SK-N-SH treated with all-trans-retinoic acid at 6 μM for 48 hours (cell line): ENCODE measurements around the gene ERCC1.

Experiments
- ATAC-seq: fragments of 200-7000 bp; cut with Tn5 transposase; 3 replicates; pipeline ENCODE4 v1.9.1; 2020; ENCODE audit warnings: mild to moderate bottlenecking, moderate library complexity
- ARNTL ChIP-seq: fragments of 450-650 bp; formaldehyde crosslinking; IDR thresholded peaks from 2 replicates; pipeline ENCODE4 v1.5.0; 2020; ENCODE audit warnings: low read depth, mild to moderate bottlenecking, moderate library complexity, borderline replicate concordance
- BACH2 ChIP-seq: fragments of 250-450 bp; sonication (Bioruptor Pico); IDR thresholded peaks from 2 replicates; pipeline ENCODE4 v1.9.0; 2021; ENCODE audit warnings: mild to moderate bottlenecking, borderline replicate concordance
- CREB5 ChIP-seq: fragments of 250-450 bp; sonication (Bioruptor Pico); IDR thresholded peaks from 2 replicates; pipeline ENCODE4 v1.5.1; 2020; ENCODE audit warnings: low read depth, mild to moderate bottlenecking, moderate library complexity
- ESRRG ChIP-seq: fragments of 250-450 bp; sonication (Bioruptor Pico); IDR thresholded peaks from 2 replicates; pipeline ENCODE4 v1.6.1; 2021; ENCODE audit warnings: mild to moderate bottlenecking
- GLIS3 ChIP-seq: fragments of 250-450 bp; sonication (Bioruptor Pico); IDR thresholded peaks from 2 replicates; pipeline ENCODE4 v1.5.0; 2020; ENCODE audit warnings: mild to moderate bottlenecking, moderate library complexity
- ISL1 ChIP-seq: fragments of 250-450 bp; sonication (Bioruptor Pico); IDR thresholded peaks from 2 replicates; pipeline ENCODE4 v2.1.2; 2022; ENCODE audit warnings: mild to moderate bottlenecking, moderate library complexity
- OSR1 ChIP-seq: fragments of 250-450 bp; sonication (Bioruptor Pico); IDR thresholded peaks from 2 replicates; pipeline ENCODE4 v1.8.0; 2022; ENCODE audit warnings: moderate library complexity, mild to moderate bottlenecking, inconsistent platforms
- PATZ1 ChIP-seq: fragments of 250-450 bp; sonication (Bioruptor Pico); IDR thresholded peaks from 2 replicates; pipeline ENCODE4 v1.8.0; 2020; ENCODE audit warnings: mild to moderate bottlenecking, moderate library complexity, borderline replicate concordance
- PPARA ChIP-seq: fragments of 250-450 bp; sonication (Bioruptor Pico); IDR thresholded peaks from 2 replicates; pipeline ENCODE4 v1.5.0; 2020; ENCODE audit warnings: mild to moderate bottlenecking, borderline replicate concordance
- RARB ChIP-seq: fragments of 250-450 bp; sonication (Bioruptor Pico); IDR thresholded peaks from 2 replicates; pipeline ENCODE4 v1.8.0; 2021; ENCODE audit warnings: mild to moderate bottlenecking, moderate library complexity
- SNAI2 ChIP-seq: fragments of 250-450 bp; sonication (Bioruptor Pico); IDR thresholded peaks from 2 replicates; pipeline ENCODE4 v1.5.0; 2020; ENCODE audit warnings: mild to moderate bottlenecking, moderate library complexity
- TCF4 ChIP-seq: fragments of 250-450 bp; sonication (Bioruptor Pico); IDR thresholded peaks from 2 replicates; pipeline ENCODE4 v1.8.0; 2021; ENCODE audit warnings: mild to moderate bottlenecking, moderate library complexity, borderline replicate concordance
- TSHZ2 ChIP-seq: fragments of 250-450 bp; sonication (Bioruptor Pico); IDR thresholded peaks from 2 replicates; pipeline ENCODE4 v1.5.0; 2020; ENCODE audit warnings: mild to moderate bottlenecking, moderate library complexity
- ZC3H10 ChIP-seq: fragments of 250-450 bp; sonication (Bioruptor Pico); IDR thresholded peaks from 2 replicates; pipeline ENCODE4 v1.5.1; 2021; ENCODE audit warnings: mild to moderate bottlenecking, moderate library complexity
- ZFP3 ChIP-seq: fragments of 250-450 bp; sonication (Bioruptor Pico); IDR thresholded peaks from 2 replicates; pipeline ENCODE4 v1.5.0; 2020; ENCODE audit warnings: mild to moderate bottlenecking, moderate library complexity
- ZNF565 ChIP-seq: fragments of 450-650 bp; formaldehyde crosslinking; conservative IDR thresholded peaks from 2 replicates; pipeline ENCODE4 v1.5.0; 2020; ENCODE audit warnings: low read depth, mild to moderate bottlenecking, moderate library complexity
- ZNF70 ChIP-seq: fragments of 450-650 bp; formaldehyde crosslinking; IDR thresholded peaks from 2 replicates; pipeline ENCODE4 v1.5.0; 2020; ENCODE audit warnings: mild to moderate bottlenecking, moderate library complexity
- ZNF8 ChIP-seq: fragments of 450-650 bp; formaldehyde crosslinking; IDR thresholded peaks from 2 replicates; pipeline ENCODE4 v1.5.0; 2020; ENCODE audit warnings: mild to moderate bottlenecking, moderate library complexity
- TF ChIP-seq, protein P1 (sequence below): fragments of 250-450 bp; sonication (Bioruptor Pico); IDR thresholded peaks from 2 replicates; pipeline ENCODE4 v1.5.1; 2021; ENCODE audit warnings: mild to moderate bottlenecking, moderate library complexity

Gene ERCC1

GRCh38 chr19:45443462-45444317 is 20.0 kb upstream of the ERCC1 start:
- peak; percentile 74 for ATAC-seq
- TF ChIP-seq ZNF565 (CRISPR knock-in tag) (0 out of 2 replicates have a peak, but pooled peaks have one; percentile 34), TSHZ2 (CRISPR knock-in tag) (no peak), PATZ1 (CRISPR knock-in tag) (peak; percentile 96)

DNA sequence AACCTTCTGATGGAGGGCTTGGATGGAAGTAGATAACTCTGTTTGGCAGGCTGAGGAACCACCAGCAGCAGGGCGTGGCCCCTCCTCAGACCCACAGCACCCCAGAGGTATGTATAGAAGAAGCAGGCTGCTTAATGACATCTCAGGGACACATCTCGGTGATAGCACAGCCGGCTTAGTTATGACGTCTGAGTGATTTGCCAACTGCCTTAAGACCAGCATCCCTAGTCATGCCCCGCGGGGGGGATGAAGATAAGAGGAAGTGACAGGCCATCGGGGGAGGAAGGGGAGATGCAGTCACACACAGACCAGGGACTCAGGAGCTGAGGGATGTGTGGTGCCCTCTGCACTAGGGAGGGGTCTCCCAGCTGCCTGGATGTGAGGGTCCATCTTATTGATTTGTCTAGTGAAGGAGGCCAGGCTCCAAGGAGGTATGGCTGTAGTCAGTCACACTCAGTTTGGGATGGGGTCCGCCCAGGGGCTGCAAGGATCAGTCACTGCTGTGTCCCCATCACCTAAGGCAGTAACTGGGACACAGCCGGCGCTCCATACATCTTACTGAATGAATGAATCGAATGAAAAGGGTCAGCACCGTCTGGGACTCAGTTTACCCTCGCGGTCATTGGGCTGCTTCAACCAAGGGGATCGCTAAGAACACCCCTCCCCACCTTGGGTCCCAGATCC is 19.2 kb upstream of the ERCC1 start:
- ATAC-seq: peak; percentile 0; the same call in 2 of the 3 replicates
- no peak for TF ChIP-seq TSHZ2 (CRISPR knock-in tag)
- TF ChIP-seq, protein P1, sequence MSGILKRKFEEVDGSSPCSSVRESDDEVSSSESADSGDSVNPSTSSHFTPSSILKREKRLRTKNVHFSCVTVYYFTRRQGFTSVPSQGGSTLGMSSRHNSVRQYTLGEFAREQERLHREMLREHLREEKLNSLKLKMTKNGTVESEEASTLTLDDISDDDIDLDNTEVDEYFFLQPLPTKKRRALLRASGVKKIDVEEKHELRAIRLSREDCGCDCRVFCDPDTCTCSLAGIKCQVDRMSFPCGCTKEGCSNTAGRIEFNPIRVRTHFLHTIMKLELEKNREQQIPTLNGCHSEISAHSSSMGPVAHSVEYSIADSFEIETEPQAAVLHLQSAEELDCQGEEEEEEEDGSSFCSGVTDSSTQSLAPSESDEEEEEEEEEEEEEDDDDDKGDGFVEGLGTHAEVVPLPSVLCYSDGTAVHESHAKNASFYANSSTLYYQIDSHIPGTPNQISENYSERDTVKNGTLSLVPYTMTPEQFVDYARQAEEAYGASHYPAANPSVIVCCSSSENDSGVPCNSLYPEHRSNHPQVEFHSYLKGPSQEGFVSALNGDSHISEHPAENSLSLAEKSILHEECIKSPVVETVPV (CRISPR knock-in tag): no peak
- no peak for TF ChIP-seq CREB5 (CRISPR knock-in tag)
- no peak for TF ChIP-seq BACH2 (CRISPR knock-in tag)
- TF ChIP-seq OSR1 (CRISPR knock-in tag): no peak
- no peak for TF ChIP-seq ZNF8 (CRISPR knock-in tag)
- TF ChIP-seq ISL1: no peak
- no peak for TF ChIP-seq GLIS3 (CRISPR knock-in tag)
- no peak for TF ChIP-seq SNAI2 (CRISPR knock-in tag)
- no peak for TF ChIP-seq TCF4 (CRISPR knock-in tag)
- TF ChIP-seq ZNF70 (CRISPR knock-in tag): no peak
- no peak for TF ChIP-seq RARB
- TF ChIP-seq ARNTL (CRISPR knock-in tag): no peak
- TF ChIP-seq ZFP3 (CRISPR knock-in tag): no peak
- TF ChIP-seq ZNF565 (CRISPR knock-in tag): no peak
- no peak for TF ChIP-seq ZC3H10 (CRISPR knock-in tag)
- no peak for TF ChIP-seq PATZ1 (CRISPR knock-in tag)
- no peak for TF ChIP-seq ESRRG (CRISPR knock-in tag)
- no peak for TF ChIP-seq PPARA
